Thyroid gland (tissue), 4 donors: ENCODE results near the gene LRRC74B.

Source experiments
- CTCF ChIP-seq, 6 experiments: fragments of 200-600 bp in 3 of 6; fragments of 450-650 bp in 3 of 6; sonication (generic) in 3 of 6; IDR thresholded peaks; one replicate each; pipeline ENCODE4 v1.5.1; 2016 to 2019; ENCODE audit warnings: antibody characterized with exemption in 6 of 6, mild to moderate bottlenecking in 2 of 6, inconsistent platforms in 1 of 6, moderate library complexity in 1 of 6
- POLR2A ChIP-seq, 2 donors: fragments of 450-650 bp; IDR thresholded peaks; one replicate each; pipeline ENCODE4 v1.6.1; 2017; ENCODE audit warnings: antibody characterized with exemption in 2 of 2, mild to moderate bottlenecking in 2 of 2, moderate library complexity in 1 of 2

GRCh38 chr22:21031545-21032036 is 14.2 kb upstream of the LRRC74B start:
- TF ChIP-seq CTCF (IDR thresholded peaks at IDR 0.05) (no peak), POLR2A (IDR thresholded peaks at IDR 0.05) (no peak)
